Stomach (tissue), 4 donors: ENCODE data around the gene TAT.

Experiments
- CTCF ChIP-seq, 7 experiments: fragments of 450-650 bp in 4 of 7; fragments of 200-600 bp in 3 of 7; sonication (generic) in 3 of 7; IDR thresholded peaks; one replicate each; pipeline ENCODE4 v1.5.1; 2016 to 2019; ENCODE audit warnings: antibody characterized with exemption in 7 of 7, control low read depth in 2 of 7, mild to moderate bottlenecking in 1 of 7
- EP300 ChIP-seq: sonication (generic); formaldehyde crosslinking; IDR thresholded peaks from one replicate; pipeline ENCODE4 v1.6.1; 2017; ENCODE audit warnings: antibody characterized with exemption
- POLR2AphosphoS5 ChIP-seq, 3 donors: sonication (generic); formaldehyde crosslinking; IDR thresholded peaks; one replicate each; pipeline ENCODE4 v1.6.1; 2016; ENCODE audit warnings: antibody characterized with exemption in 3 of 3

- TF ChIP-seq CTCF (IDR thresholded peaks at IDR 0.05), result no peak
- TF ChIP-seq POLR2AphosphoS5 (IDR thresholded peaks at IDR 0.05), result no peak
- no peak for TF ChIP-seq EP300
Observed at GRCh38 chr16:71552698-71553503, 24.0 kb downstream of the TAT start.
